Measurements from ENCODE around the gene LIPF. TPM values are rescaled to one million over a fixed set of nuclear protein-coding genes. Genes with fewer than 3 reads are reported as not detected.

The LIPF gene
- total and polyA plus RNA-seq, 12 donors: 0.17 to 1.5 (median 1.1) TPM; not detected in 8

DNA sequence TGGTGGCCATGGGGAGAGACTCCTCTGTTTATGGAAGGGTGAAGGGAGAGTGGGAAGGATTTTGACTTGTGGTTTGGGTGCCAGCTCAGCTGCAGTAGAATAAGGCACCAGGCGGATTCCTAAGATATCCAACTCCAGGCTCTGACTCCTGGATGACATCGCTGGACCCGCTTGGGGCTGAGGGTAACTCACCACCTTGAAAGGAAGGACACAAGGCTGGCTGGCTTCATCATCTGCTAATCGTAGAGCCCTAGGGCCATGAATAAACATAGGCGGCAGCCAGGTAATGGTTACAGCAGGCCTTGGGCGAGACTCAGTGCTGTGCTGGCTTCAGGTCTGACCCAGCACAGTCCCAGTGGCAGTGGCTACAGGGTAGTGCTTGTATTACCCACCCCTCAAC is 25.1 kb downstream of the LIPF start:
- DNase-seq: no peak
- no peaks in the 10 kb centered on the region for H3K36me3 ChIP-seq (replicated peaks in 1 of 2)
- intact Hi-C loops (cut with DNase I): loop anchor here (5.0 to 10.0 kb wide), 2 partner anchors 118 to 125 kb away; no protein-coding TSS in a partner anchor
- H3K4me1 ChIP-seq (replicated peaks in 1 of 2): no peaks in the 10 kb centered on the region
- no peak overlapping the region for H3K4me3 ChIP-seq
- H3K27me3 ChIP-seq: no peaks in the 10 kb centered on the region
- no peaks in the 10 kb centered on the region for H3K9me3 ChIP-seq (replicated peaks in 1 of 3)
- TF ChIP-seq POLR2A (IDR thresholded peaks at IDR 0.05) (no peak), CTCF (IDR thresholded peaks at IDR 0.05) (no peak)
- H3K27ac ChIP-seq: no peak overlapping the region
- WGBS, 4 donors: 92 to 100% (median 94%) methylated on average over 2 to 6 of the region's 6 CpGs

GRCh38 chr10:88693392-88694020 is 29.3 kb downstream of the LIPF start:
- no peak for TF ChIP-seq POLR2A (IDR thresholded peaks at IDR 0.05)
- TF ChIP-seq CTCF (IDR thresholded peaks at IDR 0.05): peak in 4 of 6 experiments; percentile 21 to 35 (median 32)
- DNase-seq: no peak
- Histone ChIP-seq H3K27ac (no peak overlapping the region), H3K27me3 (no peaks in the 10 kb centered on the region), H3K9me3 (replicated peaks in 1 of 3) (no peaks in the 10 kb centered on the region), H3K4me1 (replicated peaks in 1 of 2) (no peaks in the 10 kb centered on the region), H3K36me3 (replicated peaks in 1 of 2) (no peaks in the 10 kb centered on the region), H3K4me3 (no peak overlapping the region)
- WGBS, 4 donors: 43 to 64% (median 57%) methylated on average over 4 of the region's 4 CpGs
- intact Hi-C loops (cut with DNase I): no loop called here

DNA sequence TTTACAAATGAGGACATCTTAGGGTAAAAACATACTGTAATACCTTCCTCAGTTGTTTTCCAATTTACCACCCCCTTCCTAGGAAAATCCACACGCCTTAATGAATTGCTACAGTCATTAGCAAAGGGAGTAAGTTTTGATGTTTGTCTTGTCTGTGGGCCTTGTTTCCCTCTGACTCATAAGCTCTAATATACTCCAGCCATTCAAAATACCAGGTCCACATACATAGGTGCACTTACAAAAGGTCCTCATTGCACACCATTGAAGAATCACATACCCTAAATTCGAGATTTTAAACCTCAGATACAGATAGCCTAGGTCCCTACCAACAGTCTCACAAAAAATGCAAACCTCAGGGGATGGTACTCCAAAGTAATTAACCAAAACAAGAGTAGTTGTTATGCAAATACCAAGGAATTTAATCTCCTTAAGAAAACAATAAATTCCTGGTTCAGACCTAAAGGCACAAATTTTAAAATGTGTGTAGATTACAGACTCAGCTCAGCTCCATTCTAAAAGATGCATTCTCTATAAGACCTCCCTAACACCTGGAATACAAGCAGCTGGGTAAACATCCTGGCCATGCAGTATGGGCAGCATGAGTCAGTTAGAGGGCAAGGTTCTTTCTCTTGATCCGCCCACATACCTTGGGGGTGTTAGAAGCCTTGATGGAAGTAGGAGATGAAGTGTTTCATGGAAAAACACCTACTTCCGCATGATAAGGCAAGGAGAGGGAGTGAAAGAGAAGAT is 38.8 kb downstream of the LIPF start:
- TF ChIP-seq POLR2A (IDR thresholded peaks at IDR 0.05) (no peak), CTCF (IDR thresholded peaks at IDR 0.05) (no peak)
- Histone ChIP-seq H3K4me1 (replicated peaks in 1 of 2) (no peaks in the 10 kb centered on the region), H3K9me3 (replicated peaks in 1 of 3) (no peaks in the 10 kb centered on the region), H3K27ac (no peak overlapping the region), H3K4me3 (no peak overlapping the region), H3K27me3 (no peaks in the 10 kb centered on the region), H3K36me3 (replicated peaks in 1 of 2) (no peaks in the 10 kb centered on the region)
- no peak for DNase-seq
- intact Hi-C loops (cut with DNase I): loop anchor here in 1 of 2 donors (10.0 kb wide), 1 partner anchor 92 kb away; no protein-coding TSS in a partner anchor
- 77 to 85% (median 81%) methylated on average over 4 of the region's 4 CpGs for WGBS, 4 donors

DNA sequence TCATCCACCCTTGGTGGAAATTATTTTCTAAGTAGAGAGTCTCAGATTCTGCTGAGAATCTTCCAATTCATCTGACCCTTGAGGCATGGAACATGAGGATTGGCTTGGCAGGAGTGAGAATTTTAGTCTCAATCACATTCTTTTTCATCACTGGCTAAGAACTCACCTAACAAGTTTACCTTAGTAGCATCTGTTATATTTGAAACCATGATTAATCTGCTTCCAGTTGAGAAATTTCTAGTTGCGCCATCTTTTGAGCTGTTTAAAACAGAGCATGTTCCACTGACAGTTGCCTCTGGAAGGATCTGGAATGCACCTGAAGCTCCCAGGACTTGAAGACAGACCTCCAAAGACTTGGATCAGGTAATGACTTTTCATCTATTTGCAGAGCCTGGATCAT is 41.7 kb downstream of the LIPF start, which contains the start of gene LIPK:
Gene LIPK (plus strand): TSS at position 292 of the 400 bp plus-strand sequence. CDS start 18,295 bp downstream, outside the sequence.
- no peaks in the 10 kb centered on the region for H3K4me1 ChIP-seq (replicated peaks in 1 of 2)
- no peaks in the 10 kb centered on the region for H3K27me3 ChIP-seq
- intact Hi-C loops (cut with DNase I): loop anchor here in 1 of 2 donors (10.0 kb wide), 1 partner anchor 89 kb away; no protein-coding TSS in a partner anchor
- no peak for TF ChIP-seq CTCF (IDR thresholded peaks at IDR 0.05)
- TF ChIP-seq POLR2A (IDR thresholded peaks at IDR 0.05): no peak
- no peaks in the 10 kb centered on the region for H3K9me3 ChIP-seq (replicated peaks in 1 of 3)
- H3K36me3 ChIP-seq (replicated peaks in 1 of 2): no peaks in the 10 kb centered on the region
- H3K27ac ChIP-seq: no peak within 1 kb of the TSS
- no peak for DNase-seq
- no peak within 1 kb of the TSS for H3K4me3 ChIP-seq
- 92 to 100% (median 98%) methylated on average over 1 of the region's 1 CpG for WGBS, 4 donors

Measured in adrenal gland (tissue), 12 donors.